Measurements from ENCODE around the gene PRKAG2.

Gene PRKAG2

DNA sequence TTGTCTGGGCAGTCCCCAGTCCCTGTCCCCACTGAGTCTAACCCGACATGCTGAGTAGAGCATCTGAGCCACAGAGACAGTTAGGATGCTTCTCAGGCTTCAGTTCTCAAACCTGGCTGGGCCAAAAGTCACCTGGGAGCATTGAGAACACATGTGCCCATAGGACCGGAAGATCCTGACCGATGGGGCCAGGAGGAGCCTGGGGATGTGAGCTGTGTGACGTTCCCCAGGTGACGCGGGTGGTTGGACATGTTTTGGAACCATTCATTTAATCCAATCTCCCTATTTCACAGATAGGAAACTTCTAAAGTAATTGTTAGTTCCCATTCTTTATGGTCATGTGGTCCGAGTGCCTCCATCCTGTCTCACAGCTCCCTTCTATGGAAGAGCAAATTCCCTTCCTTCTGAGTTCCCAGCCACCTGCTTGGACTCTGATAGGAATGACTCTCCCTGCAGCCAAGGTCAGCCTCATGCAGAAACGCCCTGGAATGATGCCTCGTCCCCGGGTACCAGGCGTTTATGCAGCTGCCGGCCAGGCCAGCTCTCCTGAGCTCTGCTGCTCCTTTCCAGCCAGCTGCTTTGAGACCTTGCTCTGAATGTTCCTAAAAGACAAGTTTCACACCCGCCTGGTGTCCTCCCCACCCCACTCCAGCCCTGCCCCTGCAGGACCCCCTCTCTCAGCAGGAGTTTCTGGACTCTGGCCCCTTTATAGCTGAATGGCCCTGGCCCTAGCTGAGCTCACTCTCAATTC is 190.7 kb downstream of the PRKAG2 start:
- H3K4me1 ChIP-seq (ENCODE audit: control insufficient read depth, insufficient read depth, low read length), result peaks cover 54% of the 10 kb centered on the region
- DNase-seq (ENCODE audit: low read depth), result no peak
- no peaks in the 10 kb centered on the region for H3K27me3 ChIP-seq (replicated peaks; ENCODE audit: control insufficient read depth, insufficient read depth, low read length)
- no peaks in the 10 kb centered on the region for H3K9me3 ChIP-seq (ENCODE audit: control insufficient read depth, low read length)
- H3K36me3 ChIP-seq (ENCODE audit: control insufficient read depth, insufficient read depth, low read length, severe bottlenecking), result no peaks in the 10 kb centered on the region
- H3K9ac ChIP-seq (ENCODE audit: low read length), result no peak overlapping the region
- no peak overlapping the region for H3K4me3 ChIP-seq (ENCODE audit: low read length)

DNA sequence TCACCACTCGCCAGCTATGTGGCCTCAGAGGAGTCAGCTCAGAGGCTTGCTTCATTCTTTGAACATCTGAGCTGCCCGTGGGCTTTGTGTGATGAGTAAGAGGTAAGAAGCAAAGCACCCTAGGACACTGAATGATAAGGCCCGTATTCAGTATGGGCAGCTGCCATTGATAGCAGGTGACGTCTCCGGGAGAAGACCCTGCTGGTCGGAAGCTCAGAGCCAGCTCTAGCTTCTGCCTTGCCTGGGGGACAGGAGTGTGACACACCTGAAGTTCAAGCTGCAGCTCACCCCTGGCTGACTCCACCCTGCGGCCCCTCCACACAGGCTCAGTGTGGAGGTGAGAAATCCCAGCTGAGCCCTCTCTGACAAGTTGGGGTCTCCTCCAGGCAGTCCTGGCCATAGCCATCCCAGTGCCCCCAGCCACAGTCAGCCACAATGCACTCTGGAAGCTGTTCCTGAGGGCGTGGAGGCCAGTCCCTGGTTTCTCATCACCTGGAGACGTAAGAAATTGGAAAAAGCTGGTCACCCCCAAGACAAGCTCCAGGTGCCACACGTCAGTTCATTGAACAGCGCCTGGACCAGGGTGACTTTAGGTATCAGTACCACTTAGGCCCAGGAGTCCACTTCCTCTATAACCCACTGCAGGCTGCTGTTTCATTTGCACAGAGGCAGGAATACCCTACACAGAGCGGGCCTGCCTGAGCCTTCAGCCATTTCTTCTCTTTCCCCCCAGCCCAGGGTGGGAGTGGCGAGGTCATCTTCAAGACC is 192.3 kb downstream of the PRKAG2 start:
- Histone ChIP-seq H3K36me3 (ENCODE audit: control insufficient read depth, insufficient read depth, low read length, severe bottlenecking) (no peaks in the 10 kb centered on the region), H3K9me3 (ENCODE audit: control insufficient read depth, low read length) (no peaks in the 10 kb centered on the region), H3K4me3 (ENCODE audit: low read length) (no peak overlapping the region), H3K9ac (ENCODE audit: low read length) (peak overlapping the region; percentile 37), H3K4me1 (ENCODE audit: control insufficient read depth, insufficient read depth, low read length) (peaks cover 59% of the 10 kb centered on the region), H3K27me3 (replicated peaks; ENCODE audit: control insufficient read depth, insufficient read depth, low read length) (no peaks in the 10 kb centered on the region)
- DNase-seq (ENCODE audit: low read depth), result peak; percentile 36

DNA sequence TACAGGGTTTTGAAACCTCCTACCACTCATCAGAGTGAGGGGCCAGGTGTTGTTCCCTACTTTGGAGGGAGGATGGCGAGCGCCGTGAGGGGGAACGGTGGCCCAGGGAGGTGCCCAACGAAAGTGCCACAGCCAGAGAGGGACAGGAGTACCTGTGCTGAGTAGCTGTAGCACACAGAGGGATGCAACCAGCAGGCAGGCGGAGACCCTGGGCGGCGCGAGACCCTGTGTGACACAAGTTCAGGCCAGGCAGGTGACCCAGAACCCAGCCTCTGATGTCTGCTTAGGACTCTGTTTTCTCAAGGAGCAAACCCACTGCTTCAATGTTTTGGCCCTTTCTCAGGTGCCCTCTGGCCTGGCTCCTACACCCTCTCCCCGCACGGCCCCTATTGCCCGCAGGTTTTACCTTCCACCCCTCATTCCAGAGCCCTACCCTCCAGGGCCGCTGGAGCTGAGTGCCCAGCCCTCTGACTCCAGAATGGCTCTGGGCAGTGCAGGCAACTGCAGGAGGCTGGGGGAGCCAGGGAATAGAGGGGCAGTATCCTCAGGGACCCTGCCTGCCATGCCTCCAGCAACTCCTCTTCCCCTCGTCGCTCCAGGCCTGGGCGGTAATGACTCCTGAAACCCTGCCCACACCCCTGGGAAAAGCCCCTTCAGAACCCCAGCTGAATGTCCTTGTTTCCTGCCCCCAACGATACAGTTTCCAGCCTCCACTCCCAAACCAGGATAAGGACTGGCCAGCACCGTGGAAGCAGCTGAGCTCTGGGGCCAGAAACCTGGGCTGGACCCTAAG is 193.1 kb downstream of the PRKAG2 start:
- peaks cover 67% of the 10 kb centered on the region for H3K4me1 ChIP-seq (ENCODE audit: control insufficient read depth, insufficient read depth, low read length)
- H3K9ac ChIP-seq (ENCODE audit: low read length), result peak overlapping the region; percentile 37
- DNase-seq (ENCODE audit: low read depth), result no peak
- no peaks in the 10 kb centered on the region for H3K36me3 ChIP-seq (ENCODE audit: control insufficient read depth, insufficient read depth, low read length, severe bottlenecking)
- no peaks in the 10 kb centered on the region for H3K27me3 ChIP-seq (replicated peaks; ENCODE audit: control insufficient read depth, insufficient read depth, low read length)
- H3K4me3 ChIP-seq (ENCODE audit: low read length), result no peak overlapping the region
- H3K9me3 ChIP-seq (ENCODE audit: control insufficient read depth, low read length), result no peaks in the 10 kb centered on the region

DNA sequence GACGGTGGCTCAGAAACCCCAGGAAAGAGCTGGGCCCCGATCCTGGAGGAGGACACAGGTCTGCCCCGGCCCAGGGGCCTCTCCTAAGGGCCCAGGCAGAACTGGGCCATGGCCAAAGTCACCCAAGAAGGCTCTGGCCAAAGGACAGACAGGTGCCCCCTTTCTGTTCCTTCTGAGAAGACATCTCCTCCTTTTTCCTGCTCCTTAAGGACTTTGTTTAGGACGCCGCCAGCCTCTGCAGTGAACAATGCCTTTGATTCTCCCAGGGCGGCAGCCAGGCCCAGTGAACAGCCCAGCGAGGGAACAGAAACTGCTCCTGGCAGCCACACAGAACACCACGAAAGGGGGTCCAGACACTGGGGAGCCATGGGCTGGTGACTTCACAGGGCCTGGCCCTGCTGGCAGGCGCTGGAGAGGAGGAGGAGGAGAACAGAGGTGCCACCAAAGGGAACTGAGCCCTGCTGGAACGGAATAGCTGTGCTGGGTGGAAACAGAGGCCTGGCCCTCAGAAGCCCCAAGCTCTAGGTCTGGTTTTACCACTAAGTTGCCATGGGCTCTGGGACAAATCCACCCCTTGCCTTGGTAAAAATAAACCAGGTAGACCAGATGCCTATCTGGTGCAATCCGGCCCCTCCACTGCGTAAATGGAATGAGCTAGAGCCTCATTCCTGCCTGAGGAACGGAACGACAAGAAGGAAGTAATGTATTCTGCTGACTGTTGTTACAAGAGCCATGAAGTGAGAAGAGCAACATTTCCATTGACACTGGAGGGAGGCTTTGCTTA is 193.9 kb downstream of the PRKAG2 start:
- Histone ChIP-seq H3K4me3 (ENCODE audit: low read length) (no peak overlapping the region), H3K27me3 (replicated peaks; ENCODE audit: control insufficient read depth, insufficient read depth, low read length) (no peaks in the 10 kb centered on the region), H3K9me3 (ENCODE audit: control insufficient read depth, low read length) (no peaks in the 10 kb centered on the region), H3K4me1 (ENCODE audit: control insufficient read depth, insufficient read depth, low read length) (peaks cover 69% of the 10 kb centered on the region), H3K36me3 (ENCODE audit: control insufficient read depth, insufficient read depth, low read length, severe bottlenecking) (no peaks in the 10 kb centered on the region), H3K9ac (ENCODE audit: low read length) (no peak overlapping the region)
- DNase-seq (ENCODE audit: low read depth), result no peak

DNA sequence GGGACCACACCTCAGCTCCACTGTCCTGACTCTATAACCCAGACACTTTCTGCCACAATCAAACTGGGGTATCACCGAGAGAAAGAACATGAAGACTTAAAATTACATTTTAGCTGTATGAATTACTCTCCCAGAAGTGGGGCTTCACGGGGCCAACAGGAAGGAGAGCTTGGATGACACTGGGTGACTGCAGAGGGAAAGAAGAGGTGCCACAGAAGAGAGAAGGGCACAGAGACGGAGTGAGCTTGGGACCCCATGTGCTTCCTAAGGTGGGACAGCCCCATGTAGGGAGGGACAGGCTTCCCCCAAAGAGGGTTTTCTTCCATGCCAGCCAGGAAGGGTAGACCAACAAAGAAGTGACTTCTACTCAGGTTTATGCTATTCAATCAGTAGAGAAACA is 195.2 kb downstream of the PRKAG2 start:
- peaks cover 59% of the 10 kb centered on the region for H3K4me1 ChIP-seq (ENCODE audit: control insufficient read depth, insufficient read depth, low read length)
- no peak overlapping the region for H3K4me3 ChIP-seq (ENCODE audit: low read length)
- no peaks in the 10 kb centered on the region for H3K36me3 ChIP-seq (ENCODE audit: control insufficient read depth, insufficient read depth, low read length, severe bottlenecking)
- H3K27me3 ChIP-seq (replicated peaks; ENCODE audit: control insufficient read depth, insufficient read depth, low read length), result no peaks in the 10 kb centered on the region
- no peaks in the 10 kb centered on the region for H3K9me3 ChIP-seq (ENCODE audit: control insufficient read depth, low read length)
- no peak for DNase-seq (ENCODE audit: low read depth)
- peak overlapping the region; percentile 84 for H3K9ac ChIP-seq (ENCODE audit: low read length)

DNA sequence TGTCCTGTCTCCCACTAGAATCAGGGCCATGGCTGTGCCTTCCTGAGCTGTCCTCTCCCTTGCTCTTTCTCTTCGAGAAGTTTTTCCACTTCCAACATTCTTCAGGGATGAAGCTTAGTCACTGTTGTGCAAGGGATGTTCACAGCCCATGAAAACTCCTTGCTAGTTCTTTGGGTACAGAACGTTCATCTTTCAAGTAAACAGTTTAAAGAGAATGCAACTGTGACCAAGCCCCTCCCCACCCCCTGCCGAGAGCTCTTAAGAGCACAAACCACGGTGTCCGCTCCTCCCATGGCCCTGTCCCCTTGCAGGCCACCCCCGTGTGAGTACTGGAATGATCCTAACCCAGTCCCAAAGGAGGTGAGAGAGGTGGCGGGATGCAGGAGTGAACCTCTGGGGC is 196.1 kb downstream of the PRKAG2 start:
- H3K4me3 ChIP-seq (ENCODE audit: low read length), result peak overlapping the region; percentile 3
- H3K36me3 ChIP-seq (ENCODE audit: control insufficient read depth, insufficient read depth, low read length, severe bottlenecking), result no peaks in the 10 kb centered on the region
- H3K27me3 ChIP-seq (replicated peaks; ENCODE audit: control insufficient read depth, insufficient read depth, low read length), result no peaks in the 10 kb centered on the region
- peaks cover 53% of the 10 kb centered on the region for H3K4me1 ChIP-seq (ENCODE audit: control insufficient read depth, insufficient read depth, low read length)
- H3K9me3 ChIP-seq (ENCODE audit: control insufficient read depth, low read length), result no peaks in the 10 kb centered on the region
- DNase-seq (ENCODE audit: low read depth), result peak; percentile 85
- H3K9ac ChIP-seq (ENCODE audit: low read length), result peak overlapping the region; percentile 84

DNA sequence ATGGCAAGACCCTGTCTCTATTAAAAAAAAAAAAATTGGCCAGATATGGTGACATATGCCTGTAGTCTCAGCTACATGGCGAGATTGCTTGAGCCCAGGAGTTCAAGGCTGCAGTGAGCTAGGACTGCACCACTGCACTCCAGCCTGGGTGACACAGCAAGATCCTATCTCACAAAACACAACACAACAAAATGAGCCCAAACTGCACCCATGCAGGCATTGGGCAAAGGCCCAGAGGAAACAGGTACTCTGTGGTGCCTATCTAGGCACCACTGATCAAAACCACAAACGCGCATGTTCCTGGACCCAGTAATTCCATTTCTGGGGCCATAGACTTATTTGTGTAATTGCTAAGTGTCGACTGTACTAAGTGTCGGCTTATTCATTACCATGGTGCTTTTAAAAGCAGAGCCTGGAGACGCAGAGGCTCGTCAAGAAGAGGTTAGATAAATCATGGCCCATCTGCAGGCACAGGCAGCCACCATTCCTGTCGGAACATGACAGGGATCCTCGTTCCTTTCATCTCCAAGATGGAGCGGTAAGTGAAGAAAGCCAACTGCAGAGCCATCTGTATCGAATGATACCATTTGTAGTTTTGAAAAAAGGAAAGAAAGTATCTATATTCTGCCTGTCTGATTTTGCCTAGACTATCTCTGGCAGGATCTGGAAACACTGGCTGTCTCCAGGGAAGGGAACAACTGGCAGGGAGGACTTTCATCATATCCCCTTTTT is 196.9 kb downstream of the PRKAG2 start:
- Histone ChIP-seq H3K9ac (ENCODE audit: low read length) (peak overlapping the region; percentile 84), H3K27me3 (replicated peaks; ENCODE audit: control insufficient read depth, insufficient read depth, low read length) (no peaks in the 10 kb centered on the region), H3K4me1 (ENCODE audit: control insufficient read depth, insufficient read depth, low read length) (peaks cover 53% of the 10 kb centered on the region), H3K9me3 (ENCODE audit: control insufficient read depth, low read length) (no peaks in the 10 kb centered on the region), H3K4me3 (ENCODE audit: low read length) (no peak overlapping the region), H3K36me3 (ENCODE audit: control insufficient read depth, insufficient read depth, low read length, severe bottlenecking) (no peaks in the 10 kb centered on the region)
- no peak for DNase-seq (ENCODE audit: low read depth)

DNA sequence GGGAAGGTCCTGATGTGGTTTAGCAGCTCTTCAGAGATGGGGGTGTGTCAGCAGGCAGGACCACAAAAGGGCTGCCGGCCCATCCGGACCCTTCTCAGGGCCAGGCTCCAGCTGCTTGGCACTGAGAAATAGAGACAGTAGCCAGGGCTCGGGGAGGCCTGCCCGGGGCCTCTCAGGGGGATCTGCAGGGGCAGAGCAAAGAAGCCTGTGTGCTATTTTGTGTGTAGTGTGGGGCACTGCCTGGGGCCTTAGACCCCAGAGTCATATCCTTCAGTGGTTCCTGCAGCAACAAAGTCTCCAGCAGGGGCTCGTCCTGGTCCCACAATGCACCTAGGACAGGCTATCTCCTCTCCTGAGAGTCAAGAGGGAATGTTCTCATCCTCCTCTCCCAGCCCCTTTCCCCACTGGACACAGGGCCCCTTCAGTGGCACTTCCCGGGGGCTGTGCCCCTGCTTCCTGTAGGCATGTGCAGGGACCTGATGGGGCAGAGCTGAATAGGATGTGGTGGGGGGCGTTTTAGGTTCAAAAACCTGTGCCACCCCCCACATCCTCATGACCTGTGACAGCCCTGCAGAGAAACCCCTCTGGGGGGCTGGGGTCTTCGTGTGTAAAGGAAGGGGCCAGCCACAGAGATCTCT is 197.7 kb downstream of the PRKAG2 start:
- no peaks in the 10 kb centered on the region for H3K36me3 ChIP-seq (ENCODE audit: control insufficient read depth, insufficient read depth, low read length, severe bottlenecking)
- peak overlapping the region; percentile 84 for H3K9ac ChIP-seq (ENCODE audit: low read length)
- H3K4me1 ChIP-seq (ENCODE audit: control insufficient read depth, insufficient read depth, low read length), result peaks cover 49% of the 10 kb centered on the region
- H3K27me3 ChIP-seq (replicated peaks; ENCODE audit: control insufficient read depth, insufficient read depth, low read length), result no peaks in the 10 kb centered on the region
- no peaks in the 10 kb centered on the region for H3K9me3 ChIP-seq (ENCODE audit: control insufficient read depth, low read length)
- H3K4me3 ChIP-seq (ENCODE audit: low read length), result no peak overlapping the region
- DNase-seq (ENCODE audit: low read depth), result no peak

DNA sequence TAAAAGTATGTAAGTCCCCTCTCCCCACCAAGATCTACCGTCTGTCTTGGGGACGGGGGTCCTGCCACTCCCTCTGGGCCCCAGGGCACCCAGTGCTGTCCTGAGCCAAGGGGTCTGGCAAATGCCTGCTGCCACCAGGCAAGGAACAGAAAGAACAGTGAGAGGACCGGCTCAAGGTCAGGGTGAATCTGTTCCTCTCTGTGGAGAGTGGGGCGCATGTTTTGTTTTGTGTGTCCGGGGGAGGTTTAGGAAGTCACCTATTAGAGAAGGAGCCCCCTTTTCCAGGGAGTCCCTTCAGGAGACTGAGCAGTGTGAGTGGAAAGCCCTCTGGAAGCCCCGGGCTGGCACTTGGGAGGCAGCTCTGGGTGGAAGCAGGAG is 198.7 kb downstream of the PRKAG2 start:
- Histone ChIP-seq H3K4me3 (ENCODE audit: low read length) (no peak overlapping the region), H3K4me1 (ENCODE audit: control insufficient read depth, insufficient read depth, low read length) (peaks cover 45% of the 10 kb centered on the region), H3K9me3 (ENCODE audit: control insufficient read depth, low read length) (no peaks in the 10 kb centered on the region), H3K36me3 (ENCODE audit: control insufficient read depth, insufficient read depth, low read length, severe bottlenecking) (no peaks in the 10 kb centered on the region), H3K27me3 (replicated peaks; ENCODE audit: control insufficient read depth, insufficient read depth, low read length) (no peaks in the 10 kb centered on the region), H3K9ac (ENCODE audit: low read length) (no peak overlapping the region)
- no peak for DNase-seq (ENCODE audit: low read depth)

DNA sequence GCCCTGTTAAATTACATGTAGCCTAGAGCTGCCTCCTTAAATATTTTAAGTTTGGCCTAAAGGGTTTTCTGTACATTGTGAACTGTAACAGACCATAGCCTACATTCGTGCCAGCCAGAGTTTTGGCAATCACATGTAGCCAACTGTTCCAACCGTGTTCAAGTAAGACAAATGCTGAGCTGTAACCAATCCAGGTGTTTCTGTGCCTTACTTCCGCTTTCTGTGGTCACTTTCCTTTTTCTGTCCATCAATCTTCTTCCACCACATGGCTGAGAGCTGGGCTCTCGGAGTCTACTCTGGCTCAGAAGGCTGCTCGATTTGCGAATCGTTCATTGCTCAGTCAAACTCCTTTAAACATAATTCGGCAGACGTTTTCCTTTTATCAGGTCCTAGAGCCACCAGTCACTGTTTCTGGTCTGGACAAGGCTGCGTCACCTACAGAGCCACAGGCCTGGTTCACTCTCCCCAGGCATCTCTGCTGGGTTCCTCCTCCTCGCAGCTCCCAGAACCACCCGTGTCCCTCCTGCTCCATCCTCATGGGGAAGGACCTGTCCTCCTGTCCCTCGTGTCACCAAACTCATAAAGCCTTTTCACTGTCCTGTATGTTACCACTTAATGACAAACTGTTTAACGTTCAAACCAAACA is 199.2 kb downstream of the PRKAG2 start:
- Histone ChIP-seq H3K4me3 (ENCODE audit: low read length) (no peak overlapping the region), H3K9ac (ENCODE audit: low read length) (no peak overlapping the region), H3K27me3 (replicated peaks; ENCODE audit: control insufficient read depth, insufficient read depth, low read length) (no peaks in the 10 kb centered on the region), H3K4me1 (ENCODE audit: control insufficient read depth, insufficient read depth, low read length) (peaks cover 45% of the 10 kb centered on the region), H3K9me3 (ENCODE audit: control insufficient read depth, low read length) (no peaks in the 10 kb centered on the region), H3K36me3 (ENCODE audit: control insufficient read depth, insufficient read depth, low read length, severe bottlenecking) (no peaks in the 10 kb centered on the region)
- no peak for DNase-seq (ENCODE audit: low read depth)
